Thyroid gland (tissue), 4 donors: ENCODE data around the gene NEUROD6. TPM values are rescaled to one million over a fixed set of nuclear protein-coding genes. Genes with fewer than 3 reads are reported as not detected.

Source experiments
- DNase-seq, 2 donors: peaks; one replicate each; pipeline ENCODE4 v3.0.0-alpha.2; 2019
- H3K27ac ChIP-seq, 3 donors: fragments of 200-600 bp; sonication (generic); 1 replicate in 2 of 3; 2 replicates in 1 of 3; pipeline ENCODE4 v1.5.1; 2016 to 2019; ENCODE audit warnings: mild to moderate bottlenecking in 1 of 3, moderate library complexity in 1 of 3
- H3K27me3 ChIP-seq: fragments of 200-600 bp; sonication (generic); one replicate; pipeline ENCODE4 v1.5.1; 2019
- H3K36me3 ChIP-seq, 2 donors: fragments of 200-600 bp; sonication (generic); one replicate each; pipeline ENCODE4 v1.5.1; 2016 to 2019
- H3K4me1 ChIP-seq, 2 donors: fragments of 200-600 bp; sonication (generic); one replicate each; pipeline ENCODE4 v1.5.1; 2017 to 2019
- H3K4me3 ChIP-seq, 3 donors: fragments of 200-600 bp; sonication (generic); replicated peaks in 1 of 3; 1 replicate in 2 of 3; 2 replicates in 1 of 3; pipeline ENCODE4 v1.5.1; 2016; ENCODE audit warnings: mild to moderate bottlenecking in 1 of 3
- H3K9me3 ChIP-seq: fragments of 200-600 bp; sonication (generic); one replicate; pipeline ENCODE4 v1.5.1; 2017
- POLR2A ChIP-seq, 2 donors: fragments of 450-650 bp; IDR thresholded peaks; one replicate each; pipeline ENCODE4 v1.6.1; 2017; ENCODE audit warnings: antibody characterized with exemption in 2 of 2, mild to moderate bottlenecking in 2 of 2, moderate library complexity in 1 of 2
- WGBS, 2 donors: methylation state at CpG; one replicate each; pipeline ENCODE4 v1.1.5; 2017; 5-methylcytosine and 5-hydroxymethylcytosine counted together
- intact Hi-C: fragments of 100-400 bp; cut with DNase I; formaldehyde crosslinking; loops from one replicate; pipeline ENCODE4 v1.15.1; 2023
- total RNA-seq, 4 donors: library from RNA; depleted of rRNA; stranded (reverse); fragments of >200 nt; gene quantifications; one replicate each; pipeline ENCODE4 v1.2.3, GENCODE V29; 2016
- TF ChIP-seq, protein P1 (sequence below), 6 experiments: fragments of 200-600 bp in 3 of 6; fragments of 450-650 bp in 3 of 6; sonication (generic) in 3 of 6; IDR thresholded peaks; one replicate each; pipeline ENCODE4 v1.5.1; 2016 to 2019; ENCODE audit warnings: antibody characterized with exemption in 6 of 6, mild to moderate bottlenecking in 2 of 6, inconsistent platforms in 1 of 6, moderate library complexity in 1 of 6

Gene NEUROD6
- total RNA-seq, 4 donors from 2014 or later, result not detected

DNA sequence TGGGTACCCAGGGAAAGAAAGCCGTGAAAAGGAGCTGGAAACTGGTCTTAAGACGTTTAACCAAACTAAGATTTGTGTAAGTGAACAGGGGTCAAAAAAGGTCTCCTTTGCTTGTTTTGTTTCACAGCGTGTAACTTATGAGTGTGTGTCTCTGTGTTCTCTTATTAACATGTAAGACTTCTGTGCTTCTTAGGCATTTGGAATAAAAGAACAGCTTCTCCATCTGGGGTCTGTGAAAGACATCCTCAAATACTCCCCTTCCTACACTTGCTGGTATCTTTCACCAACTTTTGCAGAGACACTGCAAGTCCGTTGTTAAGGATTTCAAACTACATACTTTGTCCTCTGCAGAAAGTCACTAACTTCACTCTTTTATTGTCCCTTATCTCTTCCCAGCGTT is 615 bp upstream of the NEUROD6 start:
- Histone ChIP-seq H3K27ac (no peak overlapping the region), H3K27me3 (peaks cover 4% of the 10 kb centered on the region), H3K9me3 (no peaks in the 10 kb centered on the region), H3K4me3 (no peak overlapping the region), H3K36me3 (no peaks in the 10 kb centered on the region), H3K4me1 (peaks cover 0 to under 1% of the 10 kb centered on the region in 2 donors)
- intact Hi-C loops, result no loop called here
- no peak for TF ChIP-seq POLR2A (IDR thresholded peaks at IDR 0.05)
- TF ChIP-seq, protein P1, sequence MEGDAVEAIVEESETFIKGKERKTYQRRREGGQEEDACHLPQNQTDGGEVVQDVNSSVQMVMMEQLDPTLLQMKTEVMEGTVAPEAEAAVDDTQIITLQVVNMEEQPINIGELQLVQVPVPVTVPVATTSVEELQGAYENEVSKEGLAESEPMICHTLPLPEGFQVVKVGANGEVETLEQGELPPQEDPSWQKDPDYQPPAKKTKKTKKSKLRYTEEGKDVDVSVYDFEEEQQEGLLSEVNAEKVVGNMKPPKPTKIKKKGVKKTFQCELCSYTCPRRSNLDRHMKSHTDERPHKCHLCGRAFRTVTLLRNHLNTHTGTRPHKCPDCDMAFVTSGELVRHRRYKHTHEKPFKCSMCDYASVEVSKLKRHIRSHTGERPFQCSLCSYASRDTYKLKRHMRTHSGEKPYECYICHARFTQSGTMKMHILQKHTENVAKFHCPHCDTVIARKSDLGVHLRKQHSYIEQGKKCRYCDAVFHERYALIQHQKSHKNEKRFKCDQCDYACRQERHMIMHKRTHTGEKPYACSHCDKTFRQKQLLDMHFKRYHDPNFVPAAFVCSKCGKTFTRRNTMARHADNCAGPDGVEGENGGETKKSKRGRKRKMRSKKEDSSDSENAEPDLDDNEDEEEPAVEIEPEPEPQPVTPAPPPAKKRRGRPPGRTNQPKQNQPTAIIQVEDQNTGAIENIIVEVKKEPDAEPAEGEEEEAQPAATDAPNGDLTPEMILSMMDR (IDR thresholded peaks at IDR 0.05), result no peak
- DNase-seq, result no peak
- WGBS, 2 donors, result 37 to 45% methylated on average over 5 of the region's 5 CpGs

DNA sequence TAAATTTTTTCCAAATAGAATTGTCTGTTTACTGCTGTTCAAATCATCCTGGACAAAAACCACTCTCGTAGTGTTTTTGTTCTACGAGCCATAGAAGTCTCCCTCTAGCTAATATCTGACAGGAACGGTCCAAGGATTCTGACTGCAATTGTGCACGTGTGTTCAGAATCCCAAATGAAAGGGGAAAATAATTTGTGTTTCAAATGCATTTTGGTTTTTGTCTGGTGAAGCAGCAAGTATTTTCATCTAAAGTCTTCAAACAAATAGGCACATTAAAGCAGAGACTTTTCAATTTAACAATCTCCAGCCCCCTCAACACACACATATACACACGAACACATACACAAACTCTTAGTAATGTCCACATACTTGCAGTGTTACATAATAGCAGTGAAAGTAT is 475 bp downstream of the NEUROD6 start:
- peaks cover 4% of the 10 kb centered on the region for H3K27me3 ChIP-seq
- intact Hi-C loops, result no loop called here
- H3K27ac ChIP-seq, result no peak overlapping the region
- TF ChIP-seq POLR2A (IDR thresholded peaks at IDR 0.05), result no peak
- TF ChIP-seq, protein P1 (IDR thresholded peaks at IDR 0.05), result no peak
- H3K4me3 ChIP-seq, result no peak overlapping the region
- H3K9me3 ChIP-seq, result no peaks in the 10 kb centered on the region
- DNase-seq, result no peak
- H3K4me1 ChIP-seq, result peaks cover 0 to 3% of the 10 kb centered on the region in 2 donors
- no peaks in the 10 kb centered on the region for H3K36me3 ChIP-seq
- WGBS, 2 donors, result 64 to 68% methylated on average over 5 of the region's 5 CpGs

DNA sequence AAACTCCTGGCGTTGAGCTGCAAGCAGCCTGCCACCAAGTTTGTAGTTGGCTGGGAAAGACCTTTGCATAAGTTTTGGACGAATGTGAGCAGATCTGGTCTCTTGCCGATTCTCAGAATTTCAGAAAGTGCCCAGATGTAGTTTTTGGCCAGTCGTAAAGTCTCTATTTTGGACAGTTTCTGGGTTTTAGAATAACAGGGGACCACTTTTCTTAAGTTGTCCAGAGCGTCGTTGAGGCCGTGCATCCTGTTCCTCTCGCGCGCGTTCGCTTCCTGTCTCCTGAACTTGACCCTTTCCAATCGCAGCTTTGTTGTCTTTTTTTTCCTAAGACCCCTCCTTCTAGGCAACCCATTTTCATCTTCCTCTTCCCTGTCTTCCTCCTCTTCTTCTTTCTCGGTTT is 1.8 kb downstream of the NEUROD6 start:
- H3K4me1 ChIP-seq, result peaks cover 0 to 3% of the 10 kb centered on the region in 2 donors
- H3K27me3 ChIP-seq, result peaks cover 4% of the 10 kb centered on the region
- H3K9me3 ChIP-seq, result no peaks in the 10 kb centered on the region
- TF ChIP-seq, protein P1 (IDR thresholded peaks at IDR 0.05), result no peak
- no peak for TF ChIP-seq POLR2A (IDR thresholded peaks at IDR 0.05)
- no peak for DNase-seq
- WGBS, 2 donors, result 62 to 64% methylated on average over 14 of the region's 14 CpGs
- H3K36me3 ChIP-seq, result no peaks in the 10 kb centered on the region
- H3K27ac ChIP-seq, result no peak overlapping the region
- intact Hi-C loops, result no loop called here
- H3K4me3 ChIP-seq, result no peak overlapping the region

DNA sequence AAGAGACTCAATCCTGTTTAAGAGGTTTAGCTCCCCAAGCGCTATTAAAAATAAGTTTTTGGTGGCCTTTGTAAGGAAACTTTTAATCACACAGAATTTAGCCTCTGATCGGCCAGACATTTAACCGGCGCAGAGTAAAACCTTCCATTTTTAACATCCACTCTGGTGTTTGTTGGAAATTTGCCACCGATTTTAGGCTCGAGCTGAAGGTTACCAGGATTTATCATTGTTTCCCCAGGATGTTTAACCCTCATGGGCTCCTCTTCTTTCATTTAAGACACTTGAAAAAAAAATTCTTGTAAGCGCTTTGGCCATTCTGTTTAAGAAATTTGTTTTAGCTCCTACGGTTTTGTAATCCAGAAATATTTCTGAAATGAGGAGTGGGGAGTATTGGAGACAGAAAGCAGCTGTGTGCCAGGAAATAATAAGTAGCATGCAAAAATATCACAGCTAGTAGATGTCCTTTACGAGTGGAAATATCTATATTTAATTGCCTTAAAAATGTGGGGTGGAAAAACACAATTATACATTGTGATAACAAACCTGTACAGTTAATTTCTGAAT is 3.4 kb downstream of the NEUROD6 start:
- no peak overlapping the region for H3K4me3 ChIP-seq
- DNase-seq, result no peak
- H3K27me3 ChIP-seq, result peaks cover 4% of the 10 kb centered on the region
- intact Hi-C loops, result no loop called here
- no peak for TF ChIP-seq POLR2A (IDR thresholded peaks at IDR 0.05)
- TF ChIP-seq, protein P1 (IDR thresholded peaks at IDR 0.05), result no peak
- H3K9me3 ChIP-seq, result no peaks in the 10 kb centered on the region
- H3K36me3 ChIP-seq, result no peaks in the 10 kb centered on the region
- WGBS, 2 donors, result 73 to 78% methylated on average over 9 of the region's 9 CpGs
- peaks cover 0 to 3% of the 10 kb centered on the region in 2 donors for H3K4me1 ChIP-seq
- H3K27ac ChIP-seq, result no peak overlapping the region

- DNase-seq, result no peak
- intact Hi-C loops, result no loop called here
- no peaks in the 10 kb centered on the region for H3K9me3 ChIP-seq
- no peak overlapping the region for H3K4me3 ChIP-seq
- peaks cover 4% of the 10 kb centered on the region for H3K27me3 ChIP-seq
- WGBS, 2 donors, result 26 to 29% methylated on average over 12 to 19 of the region's 71 CpGs
- H3K4me1 ChIP-seq, result peaks cover 0 to 3% of the 10 kb centered on the region in 2 donors
- no peak overlapping the region for H3K27ac ChIP-seq
- TF ChIP-seq, protein P1 (IDR thresholded peaks at IDR 0.05), result no peak
- H3K36me3 ChIP-seq, result no peaks in the 10 kb centered on the region
These were observed 4.1 kb downstream of the NEUROD6 start for GRCh38 chr7:31336202-31337001.
